Hepatocyte (in vitro differentiated cells): ENCODE data around the gene DGKZ. TPM values are rescaled to one million over a fixed set of nuclear protein-coding genes. Genes with fewer than 3 reads are reported as not detected.

Experiments
- DNase-seq: peaks from one replicate; pipeline ENCODE4 v3.0.0-alpha.2; 2016; ENCODE audit warnings: low spot score
- H2AFZ ChIP-seq: fragments of 200-600 bp; sonication (generic); 2 replicates; pipeline ENCODE4 v1.6.0; 2016; ENCODE audit warnings: antibody characterized with exemption, mild to moderate bottlenecking
- H3K27ac ChIP-seq: fragments of 200-600 bp; sonication (generic); 2 replicates; pipeline ENCODE4 v1.5.1; 2016; ENCODE audit warnings: mild to moderate bottlenecking
- H3K27me3 ChIP-seq: fragments of 200-600 bp; sonication (generic); 2 replicates; pipeline ENCODE4 v1.6.1; 2016
- H3K36me3 ChIP-seq: fragments of 200-600 bp; sonication (generic); replicated peaks from 2 replicates; pipeline ENCODE4 v1.5.1; 2016; ENCODE audit warnings: low read depth; ENCODE audit not compliant: insufficient read depth
- H3K4me1 ChIP-seq: fragments of 200-600 bp; sonication (generic); 2 replicates; pipeline ENCODE4 v1.5.1; 2016; ENCODE audit warnings: mild to moderate bottlenecking, moderate library complexity; ENCODE audit not compliant: insufficient read depth
- H3K4me2 ChIP-seq: fragments of 200-600 bp; sonication (generic); 2 replicates; pipeline ENCODE4 v1.6.0; 2016
- H3K4me3 ChIP-seq: fragments of 200-600 bp; sonication (generic); 2 replicates; pipeline ENCODE4 v1.5.1; 2016; ENCODE audit warnings: mild to moderate bottlenecking
- H3K79me2 ChIP-seq: fragments of 200-600 bp; sonication (generic); 2 replicates; pipeline ENCODE4 v1.6.0; 2017; ENCODE audit warnings: mild to moderate bottlenecking
- H3K9me2 ChIP-seq: fragments of 200-600 bp; sonication (generic); replicated peaks from 2 replicates; pipeline ENCODE4 v1.6.0; 2017; ENCODE audit warnings: mild to moderate bottlenecking; ENCODE audit not compliant: insufficient read depth
- H3K9me3 ChIP-seq: fragments of 200-600 bp; sonication (generic); 2 replicates; pipeline ENCODE4 v1.5.1; 2016; ENCODE audit warnings: low read depth, mild to moderate bottlenecking
- H4K20me1 ChIP-seq: fragments of 200-600 bp; sonication (generic); 2 replicates; pipeline ENCODE4 v1.6.0; 2016; ENCODE audit warnings: mild to moderate bottlenecking; ENCODE audit not compliant: insufficient read depth, poor library complexity, severe bottlenecking
- CTCF ChIP-seq: fragments of 200-600 bp; sonication (generic); IDR thresholded peaks from 2 replicates; pipeline ENCODE4 v1.5.1; 2016; ENCODE audit warnings: antibody characterized with exemption, mild to moderate bottlenecking; ENCODE audit not compliant: poor library complexity
- EZH2 ChIP-seq: fragments of 200-600 bp; sonication (generic); IDR thresholded peaks from 2 replicates; pipeline ENCODE4 v1.6.1; 2016; ENCODE audit warnings: antibody characterized with exemption, mild to moderate bottlenecking, borderline replicate concordance
- EZH2phosphoT487 ChIP-seq: fragments of 200-600 bp; sonication (generic); IDR thresholded peaks from one replicate; pipeline ENCODE4 v1.6.1; 2018; ENCODE audit warnings: antibody characterized with exemption, mild to moderate bottlenecking, low read depth, moderate library complexity; ENCODE audit not compliant: unreplicated experiment, severe bottlenecking
- WGBS: methylation state at CpG from one replicate; pipeline ENCODE4 v1.1.6; 2016; ENCODE audit warnings: low lambda C conversion rate; ENCODE audit errors: missing lambda C conversion rate; 5-methylcytosine and 5-hydroxymethylcytosine counted together
- polyA plus RNA-seq: library from polyadenylated mRNA; unstranded; fragments of >200 nt; fragmentation: Nextera tagmentation; extraction: Ambion mirVana; gene quantifications from 2 replicates; pipeline ENCODE4 v1.2.1, GENCODE V29; 2016
- total RNA-seq: library from RNA; depleted of rRNA; stranded (reverse); fragments of >200 nt; gene quantifications from 2 replicates; pipeline ENCODE4 v1.2.3, GENCODE V29; 2014

The DGKZ gene
- total and polyA plus RNA-seq, 2 experiments from 2014 or later, result 26.6 to 42.9 TPM

DNA sequence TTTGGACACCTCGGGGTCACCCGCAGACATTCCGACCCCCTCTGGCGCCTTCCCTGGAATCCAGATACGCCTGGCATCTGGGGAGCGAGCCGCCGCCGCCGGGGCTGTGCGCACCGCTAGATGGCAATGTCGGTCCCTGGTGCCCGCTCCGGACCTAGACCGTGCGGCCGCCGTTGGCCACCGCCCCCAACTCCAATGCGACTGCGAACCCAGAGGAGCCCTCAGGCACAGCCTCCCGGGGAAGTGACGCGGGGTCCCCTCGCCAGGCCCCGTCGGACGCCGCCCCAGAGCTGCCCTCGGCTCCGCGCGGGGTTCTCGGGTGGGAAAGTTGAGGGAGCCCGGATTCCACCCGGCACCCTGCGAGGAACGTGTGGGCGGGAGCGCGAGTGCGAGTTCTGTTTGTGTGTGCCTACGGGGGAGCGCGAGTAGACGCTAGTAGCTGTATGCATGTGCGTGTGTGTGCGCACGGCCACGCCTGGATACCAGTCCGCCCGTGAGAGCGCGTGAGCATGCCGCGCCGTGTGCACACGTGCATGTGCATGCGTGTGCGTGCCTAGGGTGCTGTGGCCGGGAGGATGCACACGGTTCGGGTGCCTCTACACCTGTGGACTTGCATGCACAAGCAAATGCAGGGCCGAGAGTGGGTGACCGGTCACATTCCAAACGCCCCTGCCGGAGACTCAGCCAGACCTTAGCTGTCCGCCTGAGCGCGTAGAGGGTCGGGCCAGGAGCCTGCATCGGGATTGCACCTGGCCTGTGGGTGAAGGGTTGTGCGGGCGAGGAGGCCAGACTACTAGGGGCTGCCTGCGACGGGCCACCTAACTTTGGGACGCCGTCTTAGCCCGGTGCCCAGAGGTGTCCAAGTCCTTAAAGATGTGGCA is 42.4 kb downstream of the DGKZ start:
- peak overlapping the region; percentile 100 for H3K4me2 ChIP-seq
- H2AFZ ChIP-seq, result no peak overlapping the region
- no peaks in the 10 kb centered on the region for H3K79me2 ChIP-seq
- peak overlapping the region; percentile 52 for H3K4me3 ChIP-seq
- no peak overlapping the region for H3K27ac ChIP-seq
- no peaks in the 10 kb centered on the region for H4K20me1 ChIP-seq
- H3K9me2 ChIP-seq, result no peaks in the 10 kb centered on the region
- no peaks in the 10 kb centered on the region for H3K36me3 ChIP-seq
- H3K9me3 ChIP-seq, result no peaks in the 10 kb centered on the region
- 6% methylated on average over 79 of the region's 80 CpGs for WGBS
- TF ChIP-seq CTCF, result peak; percentile 90
- TF ChIP-seq EZH2, result no peak
- H3K4me1 ChIP-seq, result peaks cover 23% of the 10 kb centered on the region
- H3K27me3 ChIP-seq, result peaks cover 43% of the 10 kb centered on the region
- DNase-seq, result peak; percentile 89

DNA sequence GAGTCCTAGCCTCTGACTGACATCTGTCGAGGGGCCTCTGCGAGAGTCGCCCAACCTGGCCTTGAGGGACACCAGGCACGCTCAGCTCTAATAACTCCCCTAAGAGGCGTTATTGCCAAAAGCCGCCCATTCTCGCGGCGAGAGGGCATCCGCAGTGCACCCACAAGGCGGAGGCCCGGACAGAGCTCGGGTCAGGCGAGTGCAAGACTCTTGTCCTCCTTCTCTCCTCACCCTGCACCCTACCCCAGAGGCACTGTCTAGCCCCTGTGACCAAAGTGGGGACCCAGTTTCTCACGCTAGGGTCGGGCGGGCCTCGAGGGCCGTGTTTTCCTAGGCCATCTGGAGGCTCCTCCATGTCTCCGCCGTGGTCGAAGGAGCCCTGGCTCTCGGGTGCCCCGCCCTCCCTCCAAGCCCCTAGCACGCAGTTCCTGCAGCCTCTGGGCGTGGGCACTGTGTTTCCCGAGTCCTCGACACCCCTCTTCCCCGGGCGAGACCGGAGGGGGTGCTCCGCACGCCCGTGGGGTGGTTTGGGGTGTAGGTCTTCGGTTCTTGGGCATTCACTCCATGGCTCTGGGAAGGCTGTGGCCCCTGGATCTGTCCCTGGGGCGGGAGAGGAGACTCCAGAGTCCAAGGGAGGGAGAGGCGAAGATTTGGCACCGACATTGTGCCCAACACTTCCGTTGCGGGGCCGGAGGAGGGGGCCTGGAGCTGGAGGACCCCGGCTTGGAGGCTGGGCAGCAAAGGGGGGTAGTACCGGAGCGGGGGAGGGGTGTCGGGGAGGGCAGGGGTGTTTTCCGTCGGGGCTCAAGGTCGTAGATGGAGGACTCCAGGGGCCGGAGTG is 43.3 kb downstream of the DGKZ start:
- Histone ChIP-seq H3K4me3 (no peak overlapping the region), H3K27ac (no peak overlapping the region), H4K20me1 (no peaks in the 10 kb centered on the region), H3K4me2 (peak overlapping the region; percentile 100), H3K4me1 (peaks cover 23% of the 10 kb centered on the region), H3K36me3 (no peaks in the 10 kb centered on the region), H3K79me2 (no peaks in the 10 kb centered on the region), H2AFZ (no peak overlapping the region), H3K9me3 (no peaks in the 10 kb centered on the region), H3K27me3 (peaks cover 43% of the 10 kb centered on the region), H3K9me2 (no peaks in the 10 kb centered on the region)
- 14% methylated on average over 35 of the region's 49 CpGs for WGBS
- TF ChIP-seq EZH2 (peak; percentile 82), CTCF (no peak), EZH2phosphoT487 (no peak)
- DNase-seq, result no peak

DNA sequence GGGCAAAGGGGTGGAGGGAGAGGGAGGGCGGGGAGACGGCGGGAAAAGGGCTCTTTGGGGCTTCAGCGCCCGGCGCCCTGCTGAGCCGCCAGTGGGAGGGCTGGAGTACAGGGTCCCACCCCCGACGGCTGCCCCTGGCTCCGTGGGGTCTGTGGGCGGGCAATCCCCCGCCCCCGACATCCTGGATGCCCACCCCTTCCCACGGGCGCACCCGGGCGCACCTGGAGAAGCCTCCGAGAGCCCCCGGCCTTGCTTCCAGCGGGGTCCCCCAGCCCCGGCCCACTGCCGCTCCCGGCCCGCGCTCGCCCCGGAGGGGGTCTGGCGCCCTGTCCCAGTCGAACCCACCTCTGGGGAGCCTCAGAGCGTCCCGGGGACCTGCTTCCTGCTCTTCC is 43.9 kb downstream of the DGKZ start:
- no peaks in the 10 kb centered on the region for H3K36me3 ChIP-seq
- no peaks in the 10 kb centered on the region for H4K20me1 ChIP-seq
- TF ChIP-seq EZH2phosphoT487, result no peak
- H3K4me1 ChIP-seq, result peaks cover 23% of the 10 kb centered on the region
- no peaks in the 10 kb centered on the region for H3K79me2 ChIP-seq
- no peak for DNase-seq
- H3K27me3 ChIP-seq, result peaks cover 43% of the 10 kb centered on the region
- no peaks in the 10 kb centered on the region for H3K9me2 ChIP-seq
- no peak overlapping the region for H3K4me3 ChIP-seq
- 4% methylated on average over 9 of the region's 31 CpGs for WGBS
- no peaks in the 10 kb centered on the region for H3K9me3 ChIP-seq
- H3K4me2 ChIP-seq, result peak overlapping the region; percentile 96
- no peak overlapping the region for H3K27ac ChIP-seq
- no peak overlapping the region for H2AFZ ChIP-seq
